Measurements from ENCODE around the gene RETREG1.
"Not testable (repeated sequence)": the region's sequence is repeated elsewhere in the genome, so short reads cannot be mapped to it uniquely, and the experiment has no call there.

The RETREG1 gene

GRCh38 chr5:16615741-16616535 lies 859 bp downstream of the RETREG1 start:
- DNase-seq, result peak; percentile 27

GRCh38 chr5:16612007-16612406 lies 4.8 kb downstream of the RETREG1 start:
- DNase-seq, result no peak

GRCh38 chr5:16610896-16611295 lies 5.9 kb downstream of the RETREG1 start:
- DNase-seq, result not testable (repeated sequence)

GRCh38 chr5:16609412-16609811 lies 7.4 kb downstream of the RETREG1 start:
- no peak for DNase-seq

GRCh38 chr5:16606628-16607027 lies 10.2 kb downstream of the RETREG1 start:
- DNase-seq, result no peak

- DNase-seq, result no peak
These were observed 13.1 kb downstream of the RETREG1 start for GRCh38 chr5:16603701-16604100.

- no peak for DNase-seq
These were observed 13.5 kb downstream of the RETREG1 start for GRCh38 chr5:16603295-16603694.

- DNase-seq, result no peak
These were observed 14.6 kb downstream of the RETREG1 start for GRCh38 chr5:16602182-16602581.

- DNase-seq, result no peak
These were observed 15.9 kb downstream of the RETREG1 start for GRCh38 chr5:16600946-16601345.

- DNase-seq, result no peak
These were observed 16.4 kb downstream of the RETREG1 start for GRCh38 chr5:16600397-16600796.

GRCh38 chr5:16597946-16598694 lies 18.7 kb downstream of the RETREG1 start:
- DNase-seq, result no peak

GRCh38 chr5:16596581-16596940 lies 20.2 kb downstream of the RETREG1 start:
- DNase-seq, result no peak

GRCh38 chr5:16595881-16596580 lies 20.8 kb downstream of the RETREG1 start:
- DNase-seq, result no peak

GRCh38 chr5:16593628-16594027 lies 23.2 kb downstream of the RETREG1 start:
- no peak for DNase-seq

GRCh38 chr5:16593013-16593412 lies 23.8 kb downstream of the RETREG1 start:
- no peak for DNase-seq

- DNase-seq, result no peak
These were observed 24.5 kb downstream of the RETREG1 start for GRCh38 chr5:16592255-16592654.

- no peak for DNase-seq
These were observed 26.1 kb downstream of the RETREG1 start for GRCh38 chr5:16590685-16591084.

- no peak for DNase-seq
These were observed 27.1 kb downstream of the RETREG1 start for GRCh38 chr5:16589658-16590057.

- DNase-seq, result no peak
These were observed 28.2 kb downstream of the RETREG1 start for GRCh38 chr5:16588434-16589214.

GRCh38 chr5:16586556-16586955 lies 30.2 kb downstream of the RETREG1 start:
- no peak for DNase-seq

GRCh38 chr5:16585041-16585667 lies 31.6 kb downstream of the RETREG1 start:
- no peak for DNase-seq

GRCh38 chr5:16582081-16582480 lies 34.7 kb downstream of the RETREG1 start:
- no peak for DNase-seq
